GM12891 (cell line): ENCODE data around the gene GATA6.
"Not testable (repeated sequence)": the region's sequence is repeated elsewhere in the genome, so short reads cannot be mapped to it uniquely, and the experiment has no call there.

Source experiments
- DNase-seq: peaks from one replicate; pipeline ENCODE4 v3.0.0; 2011; ENCODE audit warnings: low spot score; ENCODE audit not compliant: insufficient read length
- FAIRE-seq: peaks from 2 replicates; lab custom pipeline; 2011; peaks lifted over from hg19 to GRCh38; lab: Jason Lieb, UNC
- PAX5 ChIP-seq: IDR thresholded peaks from 2 replicates; pipeline ENCODE4 v1.6.1; 2011; ENCODE audit warnings: low read length, moderate library complexity, mild to moderate bottlenecking; ENCODE audit not compliant: insufficient read depth, severe bottlenecking
- POLR2A ChIP-seq: IDR thresholded peaks from 2 replicates; pipeline ENCODE4 v1.6.1; 2011; ENCODE audit warnings: low read depth, low read length, control low read depth
- POLR2AphosphoS5 ChIP-seq: IDR thresholded peaks from 2 replicates; pipeline ENCODE4 v1.6.1; 2011; ENCODE audit warnings: low read depth, low read length, control low read depth
- POU2F2 ChIP-seq: IDR thresholded peaks from 2 replicates; pipeline ENCODE4 v1.6.1; 2011; ENCODE audit warnings: low read depth, mild to moderate bottlenecking, control low read depth, low read length, moderate library complexity
- SPI1 ChIP-seq: IDR thresholded peaks from 2 replicates; pipeline ENCODE4 v1.6.1; 2011; ENCODE audit warnings: low read depth, low read length, control low read depth
- TAF1 ChIP-seq: IDR thresholded peaks from 2 replicates; pipeline ENCODE4 v1.6.1; 2011; ENCODE audit warnings: low read depth, low read length, control low read depth

The GATA6 gene

DNA sequence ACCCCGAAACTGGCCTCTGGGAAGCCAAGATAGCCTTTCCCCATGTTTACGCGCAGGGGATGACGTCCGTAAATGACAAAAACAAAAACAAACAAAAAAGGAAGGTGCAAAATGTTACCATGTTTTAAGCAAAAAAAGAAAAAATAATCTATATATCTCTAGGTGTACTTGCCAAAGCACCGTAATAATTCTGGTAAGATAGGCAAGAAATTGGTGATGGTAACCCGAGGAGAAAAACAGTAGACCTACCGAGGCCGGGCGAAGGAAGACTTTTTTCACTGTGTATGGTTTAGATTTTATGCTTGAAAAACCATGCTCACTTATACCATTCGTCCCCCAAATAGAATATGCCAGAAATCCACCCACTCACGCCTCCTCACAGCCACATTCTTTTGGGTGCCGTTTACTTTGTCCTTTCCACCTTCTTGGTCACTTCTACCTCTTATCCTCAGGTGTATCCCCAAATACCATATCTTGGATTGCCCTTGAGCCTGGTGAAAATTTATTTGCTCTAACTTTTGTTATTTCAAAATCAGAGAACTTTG lies 8.0 kb downstream of the GATA6 start:
- TF ChIP-seq POU2F2 (no peak), TAF1 (no peak), POLR2AphosphoS5 (no peak), PAX5 (no peak), POLR2A (no peak), SPI1 (no peak)

DNA sequence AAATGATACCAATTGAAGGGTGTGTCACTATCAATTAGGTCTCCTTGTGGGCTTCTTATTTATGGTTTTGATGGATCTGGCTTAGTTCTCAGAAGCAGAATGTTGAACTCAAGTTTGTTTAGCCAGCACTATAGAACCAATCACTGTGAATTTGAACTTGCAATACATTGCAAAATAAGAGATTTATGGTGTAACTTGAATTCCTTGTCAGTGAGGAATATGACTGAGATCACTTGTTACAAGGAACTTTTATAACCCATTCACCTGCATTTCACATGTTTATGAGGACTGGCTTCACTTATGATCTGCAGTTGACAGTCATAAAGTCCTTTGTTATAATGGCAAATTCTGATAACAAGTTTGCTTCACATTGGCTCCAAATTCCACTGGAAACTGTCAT lies 9.8 kb downstream of the GATA6 start:
- DNase-seq, result no peak
- TF ChIP-seq POLR2A (no peak), TAF1 (no peak), POU2F2 (no peak), PAX5 (no peak), POLR2AphosphoS5 (no peak), SPI1 (no peak)
- FAIRE-seq, result no peak

More for the DNA sequence above, 8.0 kb downstream of the GATA6 start:
- FAIRE-seq (no peak), DNase-seq (no peak)

DNA sequence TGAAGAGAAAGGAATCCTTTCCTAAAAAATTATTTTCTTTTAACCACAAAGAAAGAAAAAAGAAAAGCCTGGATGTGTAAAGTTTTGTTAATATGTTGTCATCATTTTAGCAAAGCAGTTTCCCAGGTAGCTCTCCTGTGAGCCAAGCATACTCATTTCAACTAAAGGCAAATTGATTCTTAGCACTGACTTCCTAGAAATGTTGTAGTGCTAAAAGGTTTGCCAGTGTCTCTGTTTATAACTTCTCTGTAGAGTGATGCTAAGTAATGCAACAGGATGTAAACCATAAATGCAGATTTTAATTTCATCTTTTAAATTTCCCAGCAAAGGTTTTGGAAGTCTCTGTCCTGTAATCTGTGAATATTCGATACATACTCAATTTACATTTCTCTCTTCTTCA lies 10.2 kb downstream of the GATA6 start:
- no peak for DNase-seq
- FAIRE-seq, result no peak
- TF ChIP-seq TAF1, result no peak
- TF ChIP-seq POLR2AphosphoS5, result no peak
- no peak for TF ChIP-seq SPI1
- no peak for TF ChIP-seq POU2F2

DNA sequence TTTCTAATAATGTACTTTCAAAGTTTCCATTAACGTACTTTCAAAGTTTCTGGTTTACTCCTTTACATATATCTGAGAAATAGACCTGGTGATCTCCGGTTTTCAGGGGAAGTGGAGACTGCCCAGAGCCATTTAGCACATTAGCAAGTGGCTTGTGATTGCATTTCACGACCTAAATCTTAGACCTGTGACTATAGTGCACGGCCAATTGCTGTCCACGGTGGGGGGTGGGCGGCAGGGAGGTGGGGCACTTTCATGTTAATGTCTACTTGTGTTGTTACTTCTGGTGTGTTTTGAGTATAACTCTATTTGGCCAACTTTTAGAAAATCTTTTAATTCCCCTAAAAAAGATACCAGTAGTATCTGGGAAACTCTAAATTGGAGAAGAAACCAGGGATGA lies 11.3 kb downstream of the GATA6 start:
- no peak for TF ChIP-seq POU2F2
- FAIRE-seq (no peak), DNase-seq (no peak)

DNA sequence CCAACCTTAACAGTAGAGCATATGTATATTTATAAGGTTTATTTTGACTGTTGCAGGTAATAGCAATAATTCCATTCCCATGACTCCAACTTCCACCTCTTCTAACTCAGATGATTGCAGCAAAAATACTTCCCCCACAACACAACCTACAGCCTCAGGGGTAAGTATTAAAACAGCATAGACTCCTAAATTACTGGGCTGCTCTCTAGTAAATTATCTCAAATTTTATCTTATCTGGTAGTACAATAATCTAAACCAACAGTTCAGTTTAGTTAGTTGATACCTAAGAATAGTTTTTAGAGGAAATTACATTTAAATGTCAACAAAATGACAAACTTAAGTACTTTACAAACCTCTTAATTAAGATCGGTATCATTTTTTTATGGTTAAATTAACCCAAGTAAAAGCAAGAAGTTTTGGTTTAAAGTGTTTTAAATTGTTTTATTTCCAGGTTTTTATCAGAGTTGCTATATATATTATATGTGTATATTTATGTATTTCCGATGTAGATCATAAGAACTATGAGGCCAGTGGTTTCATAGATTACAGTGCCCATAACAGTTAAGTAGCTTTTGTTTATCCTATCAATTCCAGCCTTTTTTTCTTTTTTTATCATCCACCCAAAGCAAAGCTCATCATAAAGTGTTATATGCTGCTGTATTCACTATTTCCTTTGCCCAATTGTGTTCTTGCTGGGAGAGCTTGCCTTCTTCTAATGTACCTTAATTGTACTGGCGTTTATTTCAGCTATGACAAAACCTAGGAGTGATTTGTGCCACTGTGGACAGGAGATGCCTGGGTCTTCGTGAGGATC lies 13.7 kb downstream of the GATA6 start:
- no peak for DNase-seq

DNA sequence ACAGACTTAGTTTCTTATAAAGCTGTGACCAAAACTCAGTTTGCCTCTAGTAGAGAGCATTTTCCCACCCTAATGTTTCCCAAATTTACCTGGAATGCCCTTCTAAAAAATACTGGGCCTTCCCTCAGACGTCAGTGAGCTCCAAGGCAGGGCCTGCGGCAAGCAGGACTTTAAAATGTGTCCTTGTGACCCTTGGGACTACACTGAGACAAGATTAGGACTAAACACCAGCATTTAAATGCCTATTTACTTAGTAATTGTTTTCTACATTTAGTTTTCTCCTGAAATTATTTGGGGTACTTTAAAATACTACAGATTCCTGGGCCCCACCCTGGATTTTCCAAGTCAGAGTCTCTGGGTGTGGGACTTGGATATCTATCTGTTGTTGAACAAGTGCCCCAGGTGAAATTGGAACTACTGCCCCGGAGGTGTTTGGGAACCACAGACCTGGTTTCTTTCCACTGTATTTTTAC lies 14.3 kb downstream of the GATA6 start:
- TF ChIP-seq PAX5, result no peak
- TF ChIP-seq POLR2AphosphoS5, result no peak
- TF ChIP-seq POLR2A, result no peak
- FAIRE-seq (no peak), DNase-seq (no peak)

More for the DNA sequence above, 13.7 kb downstream of the GATA6 start:
- FAIRE-seq, result no peak
- no peak for TF ChIP-seq POLR2AphosphoS5
- no peak for TF ChIP-seq TAF1
- no peak for TF ChIP-seq SPI1
- no peak for TF ChIP-seq POLR2A
- TF ChIP-seq POU2F2, result no peak
- no peak for TF ChIP-seq PAX5

DNA sequence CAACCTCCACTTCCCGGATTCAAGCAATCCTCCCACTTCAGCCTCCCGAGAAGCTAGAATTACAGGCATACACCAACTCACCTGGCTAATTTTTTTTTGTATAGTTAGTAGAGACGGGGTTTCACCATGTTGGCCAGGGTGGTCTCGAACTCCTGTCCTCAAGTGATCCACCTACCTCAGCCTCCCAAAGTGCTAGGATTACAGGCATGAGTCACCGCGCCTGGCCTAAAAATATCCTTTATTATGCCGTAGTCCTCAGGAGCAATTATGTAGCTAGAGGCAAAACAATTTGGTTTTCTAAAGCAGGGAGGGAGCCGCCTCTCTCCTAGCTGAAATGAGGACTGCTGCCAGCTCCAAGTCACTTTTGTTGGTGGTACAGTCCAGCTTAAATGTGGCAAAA lies 15.2 kb downstream of the GATA6 start:
- DNase-seq, FAIRE-seq: not testable (repeated sequence)

DNA sequence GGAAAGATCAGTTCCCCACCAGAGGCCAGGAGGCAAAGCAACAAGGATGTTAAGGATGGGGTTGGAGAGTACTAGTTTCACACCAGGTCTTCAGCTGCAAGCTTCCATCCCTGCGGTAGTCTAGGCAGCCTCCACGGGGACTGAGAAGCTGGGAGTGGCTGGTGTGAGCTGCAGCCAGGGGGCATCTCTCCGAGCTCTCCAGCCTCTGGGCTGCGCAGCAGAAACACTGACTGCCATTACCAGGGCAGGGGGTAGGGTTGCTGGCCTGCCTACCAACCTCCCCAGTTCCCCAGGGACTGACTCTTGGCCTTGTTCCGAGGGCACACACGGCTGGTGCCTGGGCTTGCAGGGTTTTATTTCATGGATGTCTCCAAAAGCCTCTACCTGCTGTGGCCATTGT lies 15.9 kb downstream of the GATA6 start:
- FAIRE-seq (no peak), DNase-seq (no peak)

DNA sequence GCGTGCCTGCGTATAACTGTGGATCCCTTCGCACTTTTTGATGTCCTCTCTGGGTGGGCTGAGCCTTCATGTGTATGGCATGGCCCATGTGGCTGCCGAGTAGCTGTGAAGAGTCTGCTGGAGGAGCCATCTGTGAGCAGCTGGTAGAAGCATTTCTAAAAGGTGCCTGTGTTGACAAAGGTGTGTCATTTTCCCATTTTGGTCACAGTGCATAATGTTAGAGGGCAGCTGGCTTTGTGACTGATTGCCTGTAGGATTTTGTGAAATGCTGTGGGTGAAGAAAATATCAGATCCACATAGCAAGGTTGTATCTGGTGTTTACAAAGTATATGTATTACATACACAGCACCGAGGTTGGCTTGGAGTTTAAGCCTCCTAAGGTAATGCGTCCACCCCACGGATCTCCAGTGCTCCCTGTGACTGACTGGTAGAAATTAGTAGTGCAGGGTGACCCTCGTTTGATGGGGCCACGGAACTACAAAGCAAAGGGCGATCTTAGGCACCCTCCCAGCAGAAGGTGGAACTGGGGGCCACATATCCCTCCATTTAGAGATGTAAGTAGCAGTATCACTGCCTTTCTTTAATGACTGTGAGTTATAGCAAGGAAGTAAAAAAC lies 16.5 kb downstream of the GATA6 start:
- TF ChIP-seq TAF1 (no peak), POLR2A (no peak), SPI1 (no peak), POU2F2 (no peak), PAX5 (no peak), POLR2AphosphoS5 (no peak)
- DNase-seq (no peak), FAIRE-seq (no peak)

More for the DNA sequence above, 15.9 kb downstream of the GATA6 start:
- TF ChIP-seq POLR2AphosphoS5 (no peak), PAX5 (no peak), POU2F2 (no peak), POLR2A (no peak), SPI1 (no peak), TAF1 (no peak)

DNA sequence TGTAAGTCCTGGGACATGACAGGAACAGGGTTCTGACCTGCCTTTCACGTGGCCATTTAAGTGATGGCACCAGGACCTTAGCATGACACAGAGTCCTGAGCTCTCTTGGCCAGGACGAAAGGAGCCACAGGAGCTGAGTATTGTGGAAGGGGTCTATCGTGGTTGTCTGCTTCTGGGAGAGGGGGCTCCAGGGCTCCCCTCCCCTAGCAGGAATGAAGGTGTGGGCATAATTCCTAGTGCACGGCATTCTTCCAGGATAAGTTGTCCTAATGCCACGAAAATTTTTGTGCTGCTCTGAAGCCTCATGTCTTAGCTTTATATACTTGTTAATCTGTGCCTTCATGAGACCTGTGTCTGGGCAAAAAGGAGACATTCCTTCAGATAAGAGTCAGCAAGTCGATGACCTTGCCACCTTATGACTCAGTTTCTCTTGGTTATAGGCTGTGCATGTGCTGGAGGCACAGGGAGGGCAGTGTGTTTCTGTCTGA lies 17.1 kb downstream of the GATA6 start:
- TF ChIP-seq PAX5, result no peak
- no peak for TF ChIP-seq TAF1
- no peak for TF ChIP-seq SPI1
- TF ChIP-seq POU2F2, result no peak
- no peak for TF ChIP-seq POLR2AphosphoS5
- TF ChIP-seq POLR2A, result no peak
- DNase-seq, result no peak
- no peak for FAIRE-seq
